Hepatocyte (in vitro differentiated cells): ENCODE results near the gene NPBWR2.

Source experiments
- EZH2 ChIP-seq: fragments of 200-600 bp; sonication (generic); IDR thresholded peaks from 2 replicates; pipeline ENCODE4 v1.6.1; 2016; ENCODE audit warnings: antibody characterized with exemption, mild to moderate bottlenecking, borderline replicate concordance
- TF ChIP-seq, protein P1 (sequence below): fragments of 200-600 bp; sonication (generic); IDR thresholded peaks from 2 replicates; pipeline ENCODE4 v1.5.1; 2016; ENCODE audit warnings: antibody characterized with exemption, mild to moderate bottlenecking; ENCODE audit not compliant: poor library complexity

GRCh38 chr20:64102647-64103354, 4.6 kb downstream of the NPBWR2 start:
- TF ChIP-seq, protein P1, sequence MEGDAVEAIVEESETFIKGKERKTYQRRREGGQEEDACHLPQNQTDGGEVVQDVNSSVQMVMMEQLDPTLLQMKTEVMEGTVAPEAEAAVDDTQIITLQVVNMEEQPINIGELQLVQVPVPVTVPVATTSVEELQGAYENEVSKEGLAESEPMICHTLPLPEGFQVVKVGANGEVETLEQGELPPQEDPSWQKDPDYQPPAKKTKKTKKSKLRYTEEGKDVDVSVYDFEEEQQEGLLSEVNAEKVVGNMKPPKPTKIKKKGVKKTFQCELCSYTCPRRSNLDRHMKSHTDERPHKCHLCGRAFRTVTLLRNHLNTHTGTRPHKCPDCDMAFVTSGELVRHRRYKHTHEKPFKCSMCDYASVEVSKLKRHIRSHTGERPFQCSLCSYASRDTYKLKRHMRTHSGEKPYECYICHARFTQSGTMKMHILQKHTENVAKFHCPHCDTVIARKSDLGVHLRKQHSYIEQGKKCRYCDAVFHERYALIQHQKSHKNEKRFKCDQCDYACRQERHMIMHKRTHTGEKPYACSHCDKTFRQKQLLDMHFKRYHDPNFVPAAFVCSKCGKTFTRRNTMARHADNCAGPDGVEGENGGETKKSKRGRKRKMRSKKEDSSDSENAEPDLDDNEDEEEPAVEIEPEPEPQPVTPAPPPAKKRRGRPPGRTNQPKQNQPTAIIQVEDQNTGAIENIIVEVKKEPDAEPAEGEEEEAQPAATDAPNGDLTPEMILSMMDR: no peak
- TF ChIP-seq EZH2: no peak
